ENCODE data around the gene TYR.
"Not testable (repeated sequence)": the region's sequence is repeated elsewhere in the genome, so short reads cannot be mapped to it uniquely, and the experiment has no call there.

The TYR gene

DNA sequence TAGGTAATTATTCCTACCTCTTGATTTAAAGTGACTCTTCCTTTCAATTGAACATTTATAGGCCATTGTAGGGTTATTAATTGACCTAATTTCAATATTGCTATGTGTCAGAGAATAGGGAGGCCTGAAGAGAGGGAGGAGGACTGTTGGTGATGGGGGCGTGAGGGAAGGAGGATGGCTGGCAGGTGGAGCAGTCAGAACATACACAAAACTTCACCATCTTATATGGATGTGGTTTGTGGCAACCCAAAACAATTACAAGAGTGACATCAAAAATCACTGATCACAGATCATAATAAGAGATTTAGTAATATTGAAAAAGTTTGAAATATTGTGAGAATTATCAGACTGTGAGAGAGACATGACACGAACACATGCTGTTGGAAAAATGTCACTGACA is 95.5 kb downstream of the TYR start:
- DNase-seq, result not testable (repeated sequence)

DNA sequence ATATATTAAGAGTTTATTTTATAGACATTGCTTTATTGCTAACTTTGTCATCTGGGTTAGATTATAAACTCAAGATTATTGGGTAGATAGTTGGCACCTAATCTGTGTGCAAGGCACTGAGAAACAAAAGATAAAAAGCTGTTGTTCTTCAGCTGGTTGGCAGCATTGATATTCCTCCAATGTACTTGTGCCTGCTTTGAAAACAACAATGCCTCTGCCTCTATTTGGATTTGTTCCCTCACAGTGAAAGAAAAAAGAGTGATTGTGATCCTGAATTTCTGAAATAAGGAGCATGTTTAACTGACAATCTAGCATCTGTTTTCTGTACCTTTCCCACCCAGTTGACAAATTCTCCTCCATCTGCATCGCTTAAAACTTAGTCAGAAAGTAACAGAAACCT is 98.3 kb downstream of the TYR start:
- no peak for DNase-seq

DNA sequence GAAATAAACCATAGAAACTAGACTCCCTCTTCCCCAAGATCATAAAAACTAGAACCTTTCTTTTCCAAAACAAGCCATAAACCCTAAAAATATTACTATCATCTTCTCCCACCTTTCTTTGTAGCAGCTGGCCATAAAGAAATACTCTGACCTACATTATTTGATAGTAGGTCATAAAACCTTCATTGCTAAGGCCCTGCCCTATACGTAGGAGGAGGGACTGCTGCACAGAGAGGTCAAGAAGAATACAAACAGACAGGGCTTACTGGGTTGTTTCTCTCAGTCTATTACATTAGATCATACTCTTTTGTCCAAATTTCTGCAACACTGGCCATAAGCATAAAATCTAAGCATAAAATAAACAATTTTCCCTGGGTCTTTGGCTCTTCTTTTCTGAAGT is 101.5 kb downstream of the TYR start:
- DNase-seq, result no peak

DNA sequence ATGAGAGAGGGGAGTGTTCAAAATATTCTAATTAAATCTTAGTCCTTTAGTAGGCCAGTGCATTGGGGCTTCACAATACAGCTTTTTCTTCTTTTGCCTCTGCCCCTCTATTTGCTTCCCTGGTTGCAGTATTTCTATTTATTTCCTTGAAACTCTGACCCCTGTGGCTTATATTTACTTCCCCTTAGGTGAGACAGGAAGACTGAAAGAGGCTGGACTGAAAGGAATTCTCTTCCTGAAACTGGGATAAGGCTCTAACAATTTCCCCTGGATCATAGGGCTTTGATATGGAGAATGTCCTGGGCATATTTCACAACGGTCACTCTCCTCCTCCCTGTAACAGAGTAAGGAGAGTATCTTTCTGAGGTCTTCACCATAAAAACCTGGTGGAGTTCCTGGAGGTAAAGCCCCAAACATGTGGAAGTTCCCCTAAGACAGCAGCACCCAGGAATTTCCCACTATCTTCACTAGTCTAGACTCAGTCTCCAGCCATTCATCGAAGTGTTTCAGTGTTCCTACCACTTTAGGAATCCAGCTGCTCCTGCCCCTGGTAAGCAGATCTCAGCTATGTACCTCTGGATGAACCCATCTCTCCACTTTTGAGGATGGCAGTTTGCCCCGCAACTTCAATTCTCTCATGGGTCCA is 103.5 kb downstream of the TYR start:
- DNase-seq, result not testable (repeated sequence)

DNA sequence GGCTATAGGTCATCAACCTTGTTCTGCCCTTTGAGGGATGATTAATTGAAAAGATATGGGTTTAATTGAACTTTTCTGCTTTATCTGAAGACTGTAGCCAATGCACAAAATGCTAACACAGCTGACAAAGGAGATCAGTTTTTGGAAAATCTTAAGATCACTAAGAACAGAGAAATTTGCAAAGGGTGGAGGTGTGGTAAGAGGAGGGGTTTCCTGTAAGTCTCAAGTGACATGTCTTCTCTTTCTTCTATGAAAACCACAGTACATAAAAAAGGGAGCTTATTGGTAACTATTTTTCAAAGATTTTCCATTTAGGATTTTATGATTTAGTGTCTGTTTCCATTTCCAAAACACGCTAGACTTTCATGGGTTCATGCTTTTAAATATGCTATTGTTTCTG is 108.9 kb downstream of the TYR start:
- DNase-seq, result not testable (repeated sequence)

DNA sequence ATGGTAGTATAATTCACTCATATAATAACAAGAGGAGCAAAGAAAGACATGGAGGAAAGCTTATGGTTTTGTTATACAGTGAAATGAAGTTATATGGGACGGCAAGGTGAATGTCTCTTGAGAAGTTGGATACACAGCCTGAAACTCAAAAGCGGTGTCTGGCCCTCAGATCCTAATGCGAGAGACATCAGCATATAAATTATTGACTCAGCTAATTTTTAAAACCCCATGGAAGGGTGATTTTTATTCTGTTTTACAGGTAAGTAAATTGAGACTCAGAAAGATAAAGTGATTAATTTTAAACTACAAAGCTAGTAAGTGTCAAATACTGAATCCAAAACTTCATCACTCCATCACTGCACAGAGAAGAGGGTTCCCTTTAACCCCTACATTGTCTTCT is 110.3 kb downstream of the TYR start:
- not testable (repeated sequence) for DNase-seq

DNA sequence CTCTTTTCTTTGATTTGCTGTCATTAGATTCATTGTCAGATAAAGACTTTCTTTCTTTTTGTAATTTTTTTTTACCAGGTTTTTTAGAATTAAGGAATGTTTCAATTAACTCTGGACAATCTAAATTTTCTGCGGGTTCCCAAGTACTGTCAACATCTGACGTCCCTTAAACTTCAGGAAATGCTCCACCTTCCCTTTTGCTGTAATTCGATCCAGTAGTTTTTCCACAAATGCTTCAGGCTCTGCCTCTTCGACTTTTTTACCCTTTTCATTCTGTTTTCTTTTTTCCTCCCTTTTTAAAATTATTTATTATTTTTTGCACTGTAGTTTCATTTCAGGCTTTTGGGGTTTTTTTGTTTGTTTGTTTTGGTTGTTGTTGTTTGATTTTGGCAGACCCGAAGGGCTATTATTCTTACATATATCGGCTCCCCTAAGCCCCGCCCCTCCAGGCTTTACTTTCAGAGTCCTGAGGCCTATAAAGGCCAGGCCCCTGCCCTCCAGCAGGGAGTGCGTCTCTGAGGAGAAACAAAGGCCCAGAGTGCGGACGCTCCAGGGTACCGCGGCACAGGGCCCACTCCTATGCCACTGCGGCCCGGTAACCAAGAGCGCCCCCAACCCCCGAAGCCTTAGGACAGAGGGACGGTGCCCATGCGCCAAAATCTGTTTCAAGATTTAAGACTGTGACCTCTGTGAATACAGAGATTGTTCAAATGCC is 116.4 kb downstream of the TYR start:
- DNase-seq, result no peak

DNA sequence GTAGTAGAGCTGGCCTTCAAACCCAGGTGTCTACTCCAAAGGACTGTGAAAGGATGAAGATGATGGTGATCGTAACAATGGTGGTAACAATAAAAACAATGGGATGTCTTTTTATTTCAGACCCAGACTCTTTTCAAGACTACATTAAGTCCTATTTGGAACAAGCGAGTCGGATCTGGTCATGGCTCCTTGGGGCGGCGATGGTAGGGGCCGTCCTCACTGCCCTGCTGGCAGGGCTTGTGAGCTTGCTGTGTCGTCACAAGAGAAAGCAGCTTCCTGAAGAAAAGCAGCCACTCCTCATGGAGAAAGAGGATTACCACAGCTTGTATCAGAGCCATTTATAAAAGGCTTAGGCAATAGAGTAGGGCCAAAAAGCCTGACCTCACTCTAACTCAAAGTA is 117.3 kb downstream of the TYR start:
- not testable (repeated sequence) for DNase-seq

DNA sequence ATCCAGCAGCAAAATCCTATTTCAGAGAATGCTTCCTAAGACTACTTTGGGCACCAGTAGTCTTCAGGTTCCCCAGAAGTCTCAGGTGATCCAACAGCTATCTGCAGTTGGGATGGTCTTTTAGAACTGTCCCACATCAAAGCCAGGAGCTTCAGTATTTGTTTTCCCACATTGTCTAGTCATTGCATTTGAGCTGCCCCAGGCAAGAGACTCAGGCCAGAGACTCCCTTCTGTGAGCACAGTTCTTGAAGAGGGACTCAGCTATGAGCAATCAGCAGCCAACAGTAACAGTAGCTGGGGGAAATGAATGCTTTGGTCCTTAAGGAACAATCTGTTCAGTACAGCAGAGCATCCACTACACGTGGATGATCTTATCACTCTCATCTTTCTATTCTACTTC is 125.4 kb downstream of the TYR start:
- not testable (repeated sequence) for DNase-seq

DNA sequence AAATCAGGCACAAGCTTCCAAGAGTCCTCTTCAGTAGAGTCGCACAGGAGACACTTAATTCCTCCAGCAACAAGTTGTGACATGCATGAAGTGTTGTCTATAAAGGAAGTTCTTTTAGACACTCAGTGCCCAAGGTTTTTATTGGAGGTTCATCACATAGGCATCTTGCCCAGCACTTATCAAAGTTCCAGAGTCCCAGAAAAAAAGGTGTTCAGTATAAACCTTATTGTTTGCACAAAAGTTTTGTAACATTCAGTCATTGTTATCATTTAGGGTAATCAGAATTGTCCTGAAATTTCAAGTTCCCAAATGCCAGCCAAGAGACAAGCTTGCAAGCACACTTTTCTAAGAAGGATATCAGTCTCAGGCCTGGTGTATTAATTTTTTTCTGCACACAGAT is 130.6 kb downstream of the TYR start:
- DNase-seq, result not testable (repeated sequence)

DNA sequence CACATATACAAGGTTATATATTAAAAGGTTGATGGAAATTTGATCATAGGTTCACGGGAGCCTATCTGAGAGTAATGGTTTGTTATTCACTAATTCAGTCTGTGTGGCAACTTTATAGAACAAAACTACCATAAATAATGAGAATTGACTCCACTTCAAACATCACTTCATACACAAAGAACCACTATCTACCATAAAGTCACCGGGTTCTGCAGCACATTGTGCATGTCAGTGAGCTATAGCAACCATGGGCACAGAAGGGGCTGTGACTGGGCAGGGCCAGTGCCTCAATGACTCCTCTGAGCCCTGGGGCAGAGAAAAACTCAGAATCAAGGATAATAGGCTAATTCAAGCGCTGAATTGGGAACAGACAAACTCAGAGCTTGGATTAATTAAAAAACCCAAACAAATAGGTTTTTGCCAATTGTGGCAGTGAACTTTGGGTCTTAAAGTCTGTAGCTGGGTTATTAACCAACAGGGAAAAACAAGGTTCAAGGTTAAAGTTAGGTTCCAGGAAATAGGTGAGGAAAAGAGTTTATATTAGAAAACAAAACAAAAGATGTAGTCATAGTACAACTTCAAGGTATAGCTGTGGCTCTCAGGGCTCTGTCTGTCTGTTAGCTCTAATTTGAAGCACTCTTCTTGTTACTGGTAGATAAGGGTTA is 131.8 kb downstream of the TYR start:
- DNase-seq, result not testable (repeated sequence)

DNA sequence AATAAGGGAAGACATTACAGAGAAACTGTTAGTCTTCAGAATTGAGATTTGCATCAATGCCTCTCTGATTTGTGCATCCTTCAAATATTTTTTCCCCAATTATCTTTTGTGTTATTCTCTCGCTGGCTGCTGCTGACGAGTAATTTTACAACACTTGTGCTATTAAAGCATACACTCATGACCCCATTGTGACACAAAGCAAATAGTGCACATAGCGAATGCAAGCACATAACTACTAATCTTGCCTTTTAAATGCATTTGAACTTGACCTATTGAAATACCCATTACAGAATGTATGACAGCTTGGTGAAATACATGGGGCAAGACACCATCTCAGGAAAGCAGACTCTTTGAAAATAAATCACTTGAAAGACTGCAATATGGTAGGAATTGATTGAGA is 132.9 kb downstream of the TYR start:
- DNase-seq, result not testable (repeated sequence)

DNA sequence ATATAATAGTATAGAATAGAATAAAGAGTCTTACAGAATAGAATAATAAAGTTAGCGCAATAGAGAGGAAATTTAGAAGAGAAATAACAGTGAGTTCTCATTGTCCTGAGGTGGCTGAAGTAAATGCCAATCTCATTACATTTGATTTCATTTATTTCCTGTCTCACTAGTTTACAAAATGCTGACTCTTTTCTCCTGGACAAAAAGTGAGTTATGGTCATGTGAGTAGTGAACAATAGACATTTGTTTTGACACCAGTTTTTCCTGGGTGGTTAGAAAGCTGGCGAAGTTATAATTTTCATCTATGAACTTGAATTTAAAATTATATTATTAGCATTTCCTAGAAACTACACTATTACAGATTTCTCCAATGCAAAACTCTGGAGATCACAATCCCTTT is 143.7 kb downstream of the TYR start:
- no peak for DNase-seq

DNA sequence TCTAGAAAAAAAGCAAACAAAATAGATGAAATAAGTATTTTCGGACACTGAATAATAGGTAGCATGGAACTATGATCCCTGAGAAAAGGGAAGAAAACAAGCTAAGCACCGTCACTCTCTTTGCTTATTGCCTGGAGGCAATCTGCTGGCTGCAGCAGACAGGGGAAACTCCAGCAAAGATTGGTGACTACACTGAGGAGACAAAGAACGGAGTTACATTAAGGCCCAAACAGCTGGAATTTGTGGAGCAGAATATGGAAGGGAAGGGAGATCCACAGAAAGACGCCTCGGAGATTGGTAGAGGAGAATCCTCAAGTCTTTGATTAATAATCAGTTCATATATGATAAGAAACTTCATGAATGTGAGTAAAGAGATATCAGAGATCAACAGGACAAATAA is 150.2 kb downstream of the TYR start:
- DNase-seq, result no peak

DNA sequence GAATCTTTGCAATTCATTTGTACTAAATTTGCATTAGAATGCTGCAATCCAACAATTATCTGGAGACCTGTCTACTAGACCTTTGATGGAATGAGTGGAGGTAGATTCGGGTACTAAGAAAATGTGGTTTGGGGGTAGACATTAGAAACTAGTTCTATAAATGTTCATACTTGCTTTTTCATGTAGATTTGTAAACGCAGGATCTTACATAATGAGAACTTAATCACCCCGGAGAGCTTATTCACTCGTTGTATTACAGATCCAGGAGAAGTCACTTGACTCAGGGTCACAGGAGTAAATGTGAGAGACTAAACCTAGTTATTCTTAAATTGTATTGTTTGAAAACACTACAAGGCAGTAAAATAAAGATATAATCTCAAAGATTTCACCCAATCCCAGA is 154.3 kb downstream of the TYR start:
- not testable (repeated sequence) for DNase-seq

DNA sequence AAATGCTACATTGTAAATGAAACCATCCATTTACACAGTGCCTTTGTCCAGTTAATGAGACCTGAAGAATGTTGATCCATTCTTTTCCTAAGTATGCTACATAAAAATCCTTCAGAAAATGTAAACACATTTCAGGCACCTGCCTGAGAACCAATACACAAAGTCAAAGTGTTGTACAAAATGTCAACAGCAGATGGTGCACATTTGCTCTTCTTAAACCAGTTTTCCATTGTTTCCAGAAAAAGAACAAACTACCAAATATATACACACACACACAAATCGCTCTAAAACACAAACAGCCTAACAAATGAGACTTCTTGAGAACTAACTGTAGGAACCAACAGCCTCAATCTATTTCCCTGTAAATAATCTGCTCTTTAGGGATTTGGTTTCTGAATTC is 156.0 kb downstream of the TYR start:
- not testable (repeated sequence) for DNase-seq

DNA sequence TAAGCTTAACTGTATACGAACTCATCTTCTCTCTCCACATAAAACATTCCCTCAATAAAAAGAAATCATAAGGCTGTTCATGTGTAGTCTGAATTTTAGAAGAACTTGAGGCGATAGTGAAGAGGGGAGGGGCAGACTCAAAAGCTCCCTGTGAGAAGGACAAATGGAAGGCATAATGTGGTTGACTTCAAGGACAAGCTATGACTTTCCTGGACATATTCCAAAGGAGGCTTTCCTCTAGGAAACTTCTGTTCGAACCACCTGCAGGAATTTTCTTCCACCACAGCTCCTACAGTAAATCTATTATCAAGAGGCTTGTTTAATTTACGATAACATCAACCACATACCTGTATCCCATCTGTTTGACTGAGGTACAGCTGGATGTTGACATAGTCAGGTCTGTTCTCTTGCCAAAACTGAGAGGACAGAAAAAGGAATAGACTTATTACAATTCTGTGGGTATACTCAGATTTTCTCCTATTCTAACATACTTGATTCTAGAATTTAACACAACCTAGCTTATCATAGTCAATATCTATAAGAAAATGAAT is 159.5 kb downstream of the TYR start:
- not testable (repeated sequence) for DNase-seq

DNA sequence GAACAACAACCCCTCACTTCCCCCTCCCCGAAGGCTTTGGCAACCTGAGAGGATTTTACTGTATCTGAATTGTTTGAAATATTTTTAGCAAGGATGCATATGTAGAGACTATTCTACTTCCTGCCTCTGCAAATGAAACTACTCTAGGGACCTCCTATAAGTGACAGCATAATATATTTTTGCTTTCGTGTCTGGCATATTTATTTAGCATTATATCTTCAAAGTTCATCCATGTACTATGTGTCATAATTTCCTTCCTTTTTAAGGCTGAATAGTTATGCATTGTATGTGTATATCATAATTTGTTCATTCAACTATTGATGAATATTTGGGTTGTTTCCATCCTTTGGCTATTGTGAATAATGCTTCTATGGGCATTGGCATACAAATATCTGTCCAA is 160.4 kb downstream of the TYR start:
- not testable (repeated sequence) for DNase-seq

DNA sequence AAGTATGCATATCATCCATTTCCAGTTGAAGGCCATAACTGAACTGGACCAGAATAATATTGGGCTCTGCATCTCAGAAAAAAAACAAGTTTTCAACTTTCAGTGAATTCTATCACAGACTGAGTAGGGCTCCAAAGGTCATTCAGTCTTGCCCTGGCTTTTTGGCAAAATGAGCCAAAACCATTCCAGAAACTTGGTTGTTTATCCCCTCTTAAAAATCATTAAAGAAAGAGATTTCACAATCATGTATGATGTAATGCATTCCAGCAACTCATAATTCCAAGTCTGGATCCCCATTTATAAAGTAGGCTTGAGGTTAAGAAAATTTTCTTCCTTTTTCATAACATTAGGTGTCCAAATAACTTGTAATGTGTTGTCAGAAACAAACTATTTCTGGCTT is 162.8 kb downstream of the TYR start:
- DNase-seq, result not testable (repeated sequence)

DNA sequence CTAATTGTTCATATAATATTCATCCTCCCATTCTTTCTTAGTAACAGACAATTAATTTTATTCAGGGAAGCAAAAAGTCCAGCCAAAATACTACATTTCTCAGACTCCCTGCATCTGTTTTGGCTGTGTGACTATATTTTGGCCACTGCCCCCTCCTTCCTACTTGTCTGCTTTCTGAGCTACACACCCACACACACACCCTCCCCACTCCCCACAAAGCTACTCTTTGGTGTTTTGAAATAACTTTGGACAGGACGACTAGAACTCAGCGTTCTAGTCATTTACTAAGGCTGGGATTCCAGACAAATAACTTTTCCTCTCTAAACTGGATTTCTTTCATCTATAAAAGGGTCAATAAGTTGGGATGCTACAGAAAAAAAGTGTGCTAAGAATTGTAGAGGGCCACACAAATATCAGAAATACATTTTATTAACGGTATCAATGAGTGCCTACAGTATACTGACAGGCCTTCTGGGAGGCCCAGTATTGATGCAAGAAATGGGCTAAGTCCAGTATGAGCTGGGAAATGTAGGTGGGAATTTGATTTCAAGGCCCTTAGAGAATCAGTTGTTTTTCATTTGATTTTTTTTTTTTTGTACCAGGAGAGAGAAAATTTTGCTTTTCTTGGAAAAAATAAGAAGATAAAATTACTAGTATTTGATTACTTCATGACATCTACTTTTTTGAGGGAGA is 165.4 kb downstream of the TYR start:
- DNase-seq, result not testable (repeated sequence)
